ENCODE results near the gene CLDN1. TPM values are rescaled to one million over a fixed set of nuclear protein-coding genes. Genes with fewer than 3 reads are reported as not detected.

Gene CLDN1
- total and polyA plus RNA-seq, 10 of the 15 experiments (the other 5 are each of a cell fraction or from before 2014, with no cell fraction given), result 3.4 to 22.8 (median 8.5) TPM

DNA sequence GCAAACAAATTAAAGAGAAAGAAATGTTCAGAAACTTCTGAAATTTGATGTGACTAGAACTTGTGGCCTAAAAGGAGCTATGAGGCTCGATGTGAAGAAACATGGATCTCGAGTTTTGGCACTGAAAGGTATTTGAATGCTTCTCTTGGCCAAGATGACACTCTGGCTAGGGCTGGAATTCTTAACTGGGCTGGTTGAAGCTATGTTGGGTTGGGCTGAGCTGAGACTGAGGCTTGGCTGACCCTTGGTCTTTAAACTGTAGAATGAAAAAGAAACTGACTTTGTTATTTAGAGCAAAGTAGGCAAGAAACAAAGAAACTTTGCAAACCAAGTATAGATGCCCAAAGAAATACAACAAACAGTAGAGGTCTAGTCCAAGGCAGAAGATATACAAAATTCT is 37.6 kb upstream of the CLDN1 start:
- FAIRE-seq, result no peak
- SMC1A ChIA-PET (ENCODE audit: uncharacterized antibody, unreplicated experiment), result interaction anchor here (1.1 to 3.5 kb wide), 10 partner anchors 8 to 149 kb away, joined by 3 to 13 read pairs (median 7); no protein-coding TSS in a partner anchor
- WGBS (ENCODE audit: insufficient coverage, insufficient replicate concordance, low lambda C conversion rate, missing lambda C conversion rate), result 0% methylated on average over 2 of the region's 2 CpGs
- TF ChIP-seq ZZZ3 (IDR thresholded peaks at IDR 0.05; ENCODE audit: control insufficient read depth, insufficient read length, low read depth) (no peak), POLR2AphosphoS5 (IDR thresholded peaks at IDR 0.05; ENCODE audit: low read length) (no peak), EP300 (IDR thresholded peaks at IDR 0.05; ENCODE audit: borderline replicate concordance in 1 of 2, control insufficient read depth in 1 of 2, low read depth in 2 of 2, low read length in 2 of 2) (no peak), RELA (IDR thresholded peaks at IDR 0.05; ENCODE audit: borderline replicate concordance, partially characterized antibody) (no peak), BHLHE40 (IDR thresholded peaks at IDR 0.05; ENCODE audit: borderline replicate concordance in 1 of 2, low read depth in 2 of 2, low read length in 1 of 2) (no peak), SP1 (IDR thresholded peaks at IDR 0.05; ENCODE audit: low read depth, low read length) (no peak), MEF2A (IDR thresholded peaks at IDR 0.05; ENCODE audit: insufficient read depth, low read depth, low read length) (no peak)
- TF ChIP-seq, protein P1, sequence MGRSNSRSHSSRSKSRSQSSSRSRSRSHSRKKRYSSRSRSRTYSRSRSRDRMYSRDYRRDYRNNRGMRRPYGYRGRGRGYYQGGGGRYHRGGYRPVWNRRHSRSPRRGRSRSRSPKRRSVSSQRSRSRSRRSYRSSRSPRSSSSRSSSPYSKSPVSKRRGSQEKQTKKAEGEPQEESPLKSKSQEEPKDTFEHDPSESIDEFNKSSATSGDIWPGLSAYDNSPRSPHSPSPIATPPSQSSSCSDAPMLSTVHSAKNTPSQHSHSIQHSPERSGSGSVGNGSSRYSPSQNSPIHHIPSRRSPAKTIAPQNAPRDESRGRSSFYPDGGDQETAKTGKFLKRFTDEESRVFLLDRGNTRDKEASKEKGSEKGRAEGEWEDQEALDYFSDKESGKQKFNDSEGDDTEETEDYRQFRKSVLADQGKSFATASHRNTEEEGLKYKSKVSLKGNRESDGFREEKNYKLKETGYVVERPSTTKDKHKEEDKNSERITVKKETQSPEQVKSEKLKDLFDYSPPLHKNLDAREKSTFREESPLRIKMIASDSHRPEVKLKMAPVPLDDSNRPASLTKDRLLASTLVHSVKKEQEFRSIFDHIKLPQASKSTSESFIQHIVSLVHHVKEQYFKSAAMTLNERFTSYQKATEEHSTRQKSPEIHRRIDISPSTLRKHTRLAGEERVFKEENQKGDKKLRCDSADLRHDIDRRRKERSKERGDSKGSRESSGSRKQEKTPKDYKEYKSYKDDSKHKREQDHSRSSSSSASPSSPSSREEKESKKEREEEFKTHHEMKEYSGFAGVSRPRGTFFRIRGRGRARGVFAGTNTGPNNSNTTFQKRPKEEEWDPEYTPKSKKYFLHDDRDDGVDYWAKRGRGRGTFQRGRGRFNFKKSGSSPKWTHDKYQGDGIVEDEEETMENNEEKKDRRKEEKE (IDR thresholded peaks at IDR 0.05), result no peak
- TF ChIP-seq, protein P2, sequence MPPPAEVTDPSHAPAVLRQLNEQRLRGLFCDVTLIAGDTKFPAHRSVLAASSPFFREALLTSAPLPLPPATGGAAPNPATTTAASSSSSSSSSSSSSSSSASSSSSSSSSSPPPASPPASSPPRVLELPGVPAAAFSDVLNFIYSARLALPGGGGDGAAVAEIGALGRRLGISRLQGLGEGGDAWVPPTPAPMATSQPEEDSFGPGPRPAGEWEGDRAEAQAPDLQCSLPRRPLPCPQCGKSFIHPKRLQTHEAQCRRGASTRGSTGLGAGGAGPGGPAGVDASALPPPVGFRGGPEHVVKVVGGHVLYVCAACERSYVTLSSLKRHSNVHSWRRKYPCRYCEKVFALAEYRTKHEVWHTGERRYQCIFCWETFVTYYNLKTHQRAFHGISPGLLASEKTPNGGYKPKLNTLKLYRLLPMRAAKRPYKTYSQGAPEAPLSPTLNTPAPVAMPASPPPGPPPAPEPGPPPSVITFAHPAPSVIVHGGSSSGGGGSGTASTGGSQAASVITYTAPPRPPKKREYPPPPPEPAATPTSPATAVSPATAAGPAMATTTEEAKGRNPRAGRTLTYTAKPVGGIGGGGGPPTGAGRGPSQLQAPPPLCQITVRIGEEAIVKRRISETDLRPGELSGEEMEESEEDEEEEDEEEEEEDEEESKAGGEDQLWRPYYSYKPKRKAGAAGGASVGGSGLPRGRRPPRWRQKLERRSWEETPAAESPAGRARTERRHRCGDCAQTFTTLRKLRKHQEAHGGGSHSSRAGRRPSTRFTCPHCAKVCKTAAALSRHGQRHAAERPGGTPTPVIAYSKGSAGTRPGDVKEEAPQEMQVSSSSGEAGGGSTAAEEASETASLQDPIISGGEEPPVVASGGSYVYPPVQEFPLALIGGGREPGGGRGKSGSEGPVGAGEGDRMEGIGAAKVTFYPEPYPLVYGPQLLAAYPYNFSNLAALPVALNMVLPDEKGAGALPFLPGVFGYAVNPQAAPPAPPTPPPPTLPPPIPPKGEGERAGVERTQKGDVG (CRISPR knock-in tag; IDR thresholded peaks at IDR 0.05), result no peak
- CTCF ChIA-PET, result interaction anchor here (0.6 to 4.0 kb wide), 11 partner anchors 10 to 399 kb away, joined by 3 to 20 read pairs (median 4); partner anchors contain the start of gene CLDN1
- Histone ChIP-seq H3K27me3 (replicated peaks in 1 of 2; ENCODE audit: control insufficient read depth in 2 of 2, insufficient read depth in 2 of 2, low read length in 1 of 2) (no peaks in the 10 kb centered on the region), H3K9me3 (replicated peaks; ENCODE audit: control insufficient read depth, insufficient read depth, low read length) (no peaks in the 10 kb centered on the region), H3K4me1 (ENCODE audit: control insufficient read depth, insufficient read depth, low read length) (no peaks in the 10 kb centered on the region), H3K27ac (ENCODE audit: control insufficient read depth, insufficient read depth) (no peak overlapping the region), H2AFZ (ENCODE audit: control insufficient read depth, low read depth, low read length) (no peak overlapping the region), H4K20me1 (ENCODE audit: control insufficient read depth, insufficient read depth) (no peaks in the 10 kb centered on the region), H3K4me2 (ENCODE audit: control insufficient read depth, insufficient read depth) (no peak overlapping the region), H3K9ac (ENCODE audit: control insufficient read depth, insufficient read depth, low read length) (no peak overlapping the region), H3K4me3 (no peak overlapping the region), H3K79me2 (ENCODE audit: control insufficient read depth, insufficient read depth, low read length) (no peaks in the 10 kb centered on the region), H3K36me3 (ENCODE audit: control insufficient read depth in 2 of 2, insufficient read depth in 2 of 2, low read length in 1 of 2) (no peaks in the 10 kb centered on the region)
- POLR2A ChIA-PET, result interaction anchor here (0.5 to 1.1 kb wide), 3 partner anchors 9 to 18 kb away, joined by 3 to 4 read pairs (median 3); no protein-coding TSS in a partner anchor
- DNase-seq (ENCODE audit: low read depth, low spot score), result no peak
- intact Hi-C loops (cut with micrococcal nuclease; ENCODE audit: unreplicated experiment) (no loop called here), in situ Hi-C loops (cut with MboI) (no loop called here)
- RAD21 ChIA-PET (ENCODE audit: unreplicated experiment), result interaction anchor here (0.9 to 2.1 kb wide), 6 partner anchors 12 to 37 kb away, joined by 3 to 7 read pairs (median 4); partner anchors contain the start of gene CLDN1
- BruUV-seq (replicated peaks), result no TSS peak
- no peak; the same call in 2 of the 3 replicates for ATAC-seq

Data from GM12878 (cell line).